ENCODE measurements around the gene SEC23A. TPM values are rescaled to one million over a fixed set of nuclear protein-coding genes. Genes with fewer than 3 reads are reported as not detected.

SEC23A gene
- total and polyA plus RNA-seq, 2 of the 8 experiments (the other 6 are each of a cell fraction or from before 2014, with no cell fraction given), result 30.9 to 58.2 TPM

DNA sequence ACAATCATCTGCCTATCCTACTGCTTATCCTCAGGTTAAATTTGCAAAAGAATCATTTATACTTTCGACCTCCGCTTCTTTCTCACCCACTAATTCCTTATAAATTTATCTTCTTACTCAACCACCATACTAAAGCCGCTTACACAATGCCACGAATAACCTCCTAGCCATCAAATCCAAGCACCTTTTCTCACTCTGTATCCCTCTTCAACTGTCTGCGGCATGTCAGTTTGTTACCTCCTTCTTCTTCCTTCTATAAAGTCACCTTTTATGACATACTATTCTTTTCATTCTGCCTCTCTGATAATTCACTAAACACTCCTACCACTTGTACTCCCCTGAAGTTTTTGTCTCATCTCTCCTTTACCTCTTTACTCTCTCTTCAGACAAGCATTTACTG lies 66.3 kb downstream of the SEC23A start:
- H4K8ac ChIP-seq (ENCODE audit: extremely low read depth, insufficient read depth, low read length), result no peak overlapping the region
- FAIRE-seq (no peak), DNase-seq (ENCODE audit: low read depth in 1 of 2, low spot score in 2 of 2) (no peak)
- H3K79me1 ChIP-seq (ENCODE audit: low read depth, low read length), result no peaks in the 10 kb centered on the region
- H3K79me2 ChIP-seq (ENCODE audit: control insufficient read depth in 1 of 2, insufficient read depth in 2 of 2, low read length in 2 of 2), result no peaks in the 10 kb centered on the region
- no peak overlapping the region for H2BK20ac ChIP-seq (ENCODE audit: low read length)
- H2BK5ac ChIP-seq (ENCODE audit: low read depth, low read length), result no peak overlapping the region
- no peak overlapping the region for H3K27ac ChIP-seq (ENCODE audit: low read depth, low read length)
- H2BK15ac ChIP-seq (ENCODE audit: low read length), result no peak overlapping the region
- H3K4me2 ChIP-seq (ENCODE audit: insufficient read depth in 1 of 2, low read depth in 2 of 2, low read length in 2 of 2), result no peak overlapping the region
- H3K18ac ChIP-seq (ENCODE audit: extremely low read depth, low read length), result no peak overlapping the region
- ChIA-PET CTCF (ENCODE audit: partially characterized antibody) (no interaction called here), POLR2A (ENCODE audit: partially characterized antibody) (no interaction called here)
- H3K4ac ChIP-seq (replicated peaks; ENCODE audit: insufficient read length, low read depth, low read length), result no peak overlapping the region
- peaks cover 2% of the 10 kb centered on the region; the same call in 1 of the 2 replicates for H3K23me2 ChIP-seq (ENCODE audit: low read depth, low read length)
- H4K20me1 ChIP-seq (replicated peaks in 1 of 2; ENCODE audit: control insufficient read depth in 1 of 2, insufficient read depth in 2 of 2, low read length in 2 of 2), result no peaks in the 10 kb centered on the region
- H2AFZ ChIP-seq (ENCODE audit: low read length), result no peak overlapping the region
- WGBS, 2 experiments (ENCODE audit: extremely low coverage in 1 of 2, insufficient coverage in 1 of 2, insufficient read length in 1 of 2, insufficient replicate concordance in 2 of 2, low coverage in 1 of 2, low lambda C conversion rate in 2 of 2, missing lambda C conversion rate in 1 of 2), result 95 to 100% methylated on average over 2 to 5 of the region's 5 CpGs
- no peak overlapping the region for H3K56ac ChIP-seq (replicated peaks; ENCODE audit: insufficient read length, low read depth, low read length)
- H4K5ac ChIP-seq (ENCODE audit: insufficient read length, low read depth, low read length), result no peak overlapping the region
- H3K4me3 ChIP-seq (ENCODE audit: extremely low read depth in 1 of 4, insufficient read depth in 2 of 4, low read depth in 3 of 4, low read length in 4 of 4), result no peak overlapping the region
- H3K14ac ChIP-seq (ENCODE audit: insufficient read length), result no peak overlapping the region
- no peak overlapping the region for H4K91ac ChIP-seq (replicated peaks; ENCODE audit: insufficient read length, low read length)
- H3K9ac ChIP-seq (replicated peaks in 1 of 4; ENCODE audit: extremely low read depth in 1 of 4, low read depth in 3 of 4, low read length in 3 of 4), result no peak overlapping the region
- peaks cover 5 to 65% (median 25%) of the 10 kb centered on the region in 4 experiments for H3K36me3 ChIP-seq (ENCODE audit: control insufficient read depth in 2 of 4, insufficient read depth in 4 of 4, low read length in 3 of 4)
- H2BK120ac ChIP-seq (replicated peaks; ENCODE audit: low read depth, low read length), result no peak overlapping the region
- no peak overlapping the region for H3K23ac ChIP-seq (ENCODE audit: insufficient read length)
- no peaks in the 10 kb centered on the region for H3K4me1 ChIP-seq (replicated peaks in 1 of 4; ENCODE audit: control insufficient read depth in 3 of 4, insufficient read depth in 4 of 4, low read length in 3 of 4)
- peaks cover 0 to 1% (median 0%) of the 10 kb centered on the region in 4 experiments; a peak in 1 of 7 replicates for H3K27me3 ChIP-seq (replicated peaks in 1 of 4; ENCODE audit: control insufficient read depth in 3 of 4, extremely low read depth in 1 of 4, insufficient read depth in 3 of 4, low read length in 3 of 4)
- TF ChIP-seq CEBPB (IDR thresholded peaks at IDR 0.05; ENCODE audit: low read depth, low read length), result no peak
- TF ChIP-seq, protein P1, sequence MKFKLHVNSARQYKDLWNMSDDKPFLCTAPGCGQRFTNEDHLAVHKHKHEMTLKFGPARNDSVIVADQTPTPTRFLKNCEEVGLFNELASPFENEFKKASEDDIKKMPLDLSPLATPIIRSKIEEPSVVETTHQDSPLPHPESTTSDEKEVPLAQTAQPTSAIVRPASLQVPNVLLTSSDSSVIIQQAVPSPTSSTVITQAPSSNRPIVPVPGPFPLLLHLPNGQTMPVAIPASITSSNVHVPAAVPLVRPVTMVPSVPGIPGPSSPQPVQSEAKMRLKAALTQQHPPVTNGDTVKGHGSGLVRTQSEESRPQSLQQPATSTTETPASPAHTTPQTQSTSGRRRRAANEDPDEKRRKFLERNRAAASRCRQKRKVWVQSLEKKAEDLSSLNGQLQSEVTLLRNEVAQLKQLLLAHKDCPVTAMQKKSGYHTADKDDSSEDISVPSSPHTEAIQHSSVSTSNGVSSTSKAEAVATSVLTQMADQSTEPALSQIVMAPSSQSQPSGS (IDR thresholded peaks at IDR 0.05; ENCODE audit: low read length), result no peak
- TF ChIP-seq BRCA1 (IDR thresholded peaks at IDR 0.05; ENCODE audit: low read depth, low read length), result no peak
- H2BK12ac ChIP-seq (ENCODE audit: low read depth, low read length), result no peak overlapping the region
- no peaks in the 10 kb centered on the region for H3K9me3 ChIP-seq (ENCODE audit: insufficient read depth in 2 of 2, low read depth in 1 of 2, low read length in 1 of 2)
- H2AK5ac ChIP-seq (ENCODE audit: low read depth, low read length), result no peak overlapping the region

Data from H1 (cell line).